GM21576 (cell line): ENCODE measurements around the gene KCNT2.

ENCODE experiments used
- ATAC-seq: cut with Tn5 transposase; IDR thresholded peaks from one replicate; pipeline ENCODE4 v1.9.1; 2021; ENCODE audit warnings: mild to moderate bottlenecking, moderate library complexity; ENCODE audit not compliant: unreplicated experiment

KCNT2 gene

GRCh38 chr1:196401891-196402290, 206.3 kb downstream of the KCNT2 start:
- no peak for ATAC-seq

- no peak for ATAC-seq
Measured at GRCh38 chr1:196401452-196401833, 206.8 kb downstream of the KCNT2 start.

- no peak for ATAC-seq
Measured at GRCh38 chr1:196400478-196401451, 207.5 kb downstream of the KCNT2 start.

DNA sequence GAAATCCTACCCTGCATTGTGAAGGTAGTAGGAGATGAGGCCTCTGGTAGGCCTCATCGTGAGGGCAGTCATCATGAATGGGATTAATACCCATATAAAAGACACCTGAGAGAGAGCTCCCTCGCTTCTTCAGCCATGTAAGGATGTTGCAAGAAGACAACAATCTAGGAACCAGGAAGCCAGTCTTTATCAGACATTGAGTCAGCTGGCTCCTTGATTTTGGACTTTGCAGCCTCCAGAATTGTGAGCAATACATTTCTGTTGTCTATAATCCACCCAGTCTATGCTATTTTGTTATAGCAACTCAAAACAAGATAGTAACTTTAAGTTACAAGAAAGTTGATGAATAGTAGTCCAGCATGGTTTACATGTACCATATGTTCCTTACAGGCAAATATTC, 208.5 kb downstream of the KCNT2 start:
- ATAC-seq = no peak

GRCh38 chr1:196393742-196394141, 214.5 kb downstream of the KCNT2 start:
- ATAC-seq = no peak

GRCh38 chr1:196393282-196393681, 215.0 kb downstream of the KCNT2 start:
- no peak for ATAC-seq

GRCh38 chr1:196387766-196388165, 220.5 kb downstream of the KCNT2 start:
- no peak for ATAC-seq

DNA sequence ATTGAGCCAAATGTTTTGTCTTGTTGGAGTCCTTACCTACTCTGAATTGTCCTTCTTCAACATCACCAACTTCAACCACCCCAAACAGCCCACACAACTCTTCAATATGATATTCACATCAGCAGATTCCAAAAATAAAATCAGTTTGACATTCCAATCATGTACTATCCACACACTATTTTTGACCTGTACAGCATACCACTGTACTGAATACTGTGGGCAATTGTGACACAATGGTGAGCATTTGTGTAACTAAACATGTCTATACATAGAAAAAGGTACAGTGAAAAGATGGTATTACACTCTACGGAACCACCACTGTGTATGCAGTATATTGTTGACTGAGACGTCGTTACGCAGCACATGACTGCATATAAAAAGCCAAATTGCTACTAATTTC, 223.1 kb downstream of the KCNT2 start:
- ATAC-seq = no peak

- no peak for ATAC-seq
Measured at GRCh38 chr1:196382383-196382782, 225.9 kb downstream of the KCNT2 start.

GRCh38 chr1:196381544-196381943, 226.7 kb downstream of the KCNT2 start:
- ATAC-seq = no peak

GRCh38 chr1:196380316-196380715, 227.9 kb downstream of the KCNT2 start:
- no peak for ATAC-seq

DNA sequence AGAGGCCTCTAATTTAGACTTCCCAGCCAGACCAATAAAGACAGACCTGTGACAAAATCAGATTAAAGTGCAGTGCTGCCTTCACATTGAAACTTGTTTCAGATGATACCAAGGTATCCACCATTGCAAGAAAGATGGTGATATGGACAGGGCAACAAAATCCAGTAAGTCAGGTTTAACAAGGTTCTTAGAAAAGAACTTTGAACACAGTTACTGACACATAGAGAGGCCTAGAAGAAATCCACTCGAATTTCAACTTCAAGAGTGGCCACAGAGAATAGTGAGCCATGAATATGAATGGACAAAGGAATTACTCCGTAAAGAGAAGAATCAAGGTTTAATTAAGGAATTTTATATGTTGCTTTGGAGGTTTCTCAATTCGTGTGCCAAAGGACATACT, 230.4 kb downstream of the KCNT2 start:
- ATAC-seq = no peak

DNA sequence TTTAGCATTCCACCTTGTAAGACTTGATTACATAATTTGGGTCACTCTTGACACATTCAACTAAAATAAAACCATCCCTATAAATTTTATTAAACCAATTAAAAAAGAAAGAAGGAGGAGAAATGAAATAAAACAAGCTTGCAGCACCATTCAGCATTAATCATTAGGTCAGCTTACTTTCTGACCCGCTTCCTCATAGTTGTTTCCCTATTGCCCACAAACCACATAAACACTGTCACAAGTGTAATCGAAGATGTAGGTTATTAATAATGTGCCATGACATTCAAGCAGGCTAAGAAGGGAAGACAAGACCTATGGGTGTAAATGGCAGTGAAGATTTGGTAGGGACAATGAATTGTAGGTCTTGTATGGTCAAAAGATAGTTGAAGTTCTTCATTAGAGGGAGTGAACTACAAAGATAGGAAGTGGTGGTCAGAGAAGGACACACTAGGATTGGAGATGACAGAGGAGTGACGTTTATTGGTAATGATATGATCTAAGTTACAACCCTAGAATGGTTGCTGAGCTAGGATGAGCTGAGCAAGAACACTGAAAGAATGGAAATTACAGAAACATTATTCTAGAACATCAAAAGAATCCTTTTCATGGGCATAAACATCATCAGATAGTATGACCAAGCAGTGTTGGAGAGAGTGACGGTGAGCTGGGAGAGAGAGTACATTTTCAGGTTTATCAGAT, 231.5 kb downstream of the KCNT2 start:
- no peak for ATAC-seq

GRCh38 chr1:196373798-196374197, 234.4 kb downstream of the KCNT2 start:
- no peak for ATAC-seq

- ATAC-seq = peak; percentile 87
Measured at GRCh38 chr1:196372896-196373536, 235.2 kb downstream of the KCNT2 start.

GRCh38 chr1:196367838-196368237, 240.4 kb downstream of the KCNT2 start:
- no peak for ATAC-seq

GRCh38 chr1:196366817-196367495, 241.3 kb downstream of the KCNT2 start:
- no peak for ATAC-seq

DNA sequence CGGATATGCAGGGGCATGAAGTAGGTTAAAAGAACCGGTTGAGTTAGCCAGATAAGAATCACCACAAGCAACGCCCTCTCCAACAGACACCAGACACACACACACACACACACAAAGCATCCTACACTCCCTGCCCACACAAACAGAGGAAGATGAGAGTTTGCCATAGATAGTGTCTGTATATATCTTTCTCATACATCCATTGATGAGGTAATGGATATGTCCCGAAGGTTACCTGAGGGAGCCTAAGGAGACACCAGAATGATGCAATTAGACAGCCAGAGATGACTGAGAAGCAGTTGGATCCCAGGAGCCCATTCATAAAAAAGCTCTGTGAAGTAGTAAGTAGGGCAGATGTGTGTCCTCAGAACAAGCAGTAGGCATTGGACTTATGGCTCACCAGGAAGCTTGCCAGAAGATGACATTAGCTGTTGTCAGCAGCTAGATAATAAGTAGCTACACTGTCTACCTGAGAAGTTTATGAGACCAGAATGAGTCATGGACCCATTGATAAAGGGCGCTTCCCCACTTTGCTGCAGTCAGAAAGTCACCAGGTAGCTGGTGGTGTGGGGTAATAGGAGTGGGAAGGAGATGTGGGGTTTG, 247.0 kb downstream of the KCNT2 start:
- no peak for ATAC-seq

DNA sequence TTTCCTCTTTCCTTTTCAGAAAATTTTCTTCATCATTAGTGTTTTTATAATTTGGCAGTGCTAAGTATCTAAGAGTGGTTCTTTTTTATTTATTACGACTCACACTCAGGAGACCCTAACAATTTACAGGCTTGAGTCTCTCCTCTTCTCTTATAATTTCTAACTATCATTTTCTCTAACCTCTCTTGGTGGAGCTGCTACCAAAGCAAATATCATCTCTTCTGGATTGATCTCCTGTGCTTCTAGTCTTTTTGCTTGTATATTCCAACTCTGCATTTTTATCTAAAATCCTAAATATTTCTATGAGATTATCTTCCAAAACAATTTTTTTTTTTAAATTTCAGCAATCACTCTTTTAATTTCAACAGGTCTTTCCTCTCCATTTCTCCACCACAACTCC, 250.3 kb downstream of the KCNT2 start:
- no peak for ATAC-seq

- no peak for ATAC-seq
Measured at GRCh38 chr1:196355206-196355786, 252.9 kb downstream of the KCNT2 start.
